Measurements from ENCODE around the gene CD180. TPM values are rescaled to one million over a fixed set of nuclear protein-coding genes. Genes with fewer than 3 reads are reported as not detected.

CD180 gene
- total and polyA plus RNA-seq, 8 donors, result under 0.01 to 2.6 (median 0.37) TPM; not detected in 1

GRCh38 chr5:67243944-67244343 is 47.3 kb upstream of the CD180 start:
- 90 to 95% (median 94%) methylated on average over 4 of the region's 4 CpGs for WGBS, 5 donors
- no peak for DNase-seq
- Histone ChIP-seq H3K27me3 (no peaks in the 10 kb centered on the region), H3K27ac (peak overlapping the region in 1 of 5 donors; percentile 53), H3K4me1 (peaks cover 0 to 36% (median 21%) of the 10 kb centered on the region in 4 donors), H3K4me3 (no peak overlapping the region), H3K36me3 (no peaks in the 10 kb centered on the region), H3K9me3 (no peaks in the 10 kb centered on the region)
- intact Hi-C loops (cut with DNase I; ENCODE audit: low total_unique reads), result no loop called here
- TF ChIP-seq POLR2AphosphoS5 (IDR thresholded peaks at IDR 0.05) (no peak), CTCF (IDR thresholded peaks at IDR 0.05) (no peak), POLR2A (IDR thresholded peaks at IDR 0.05) (no peak), EP300 (IDR thresholded peaks at IDR 0.05) (no peak)

GRCh38 chr5:67243349-67243748 is 46.8 kb upstream of the CD180 start:
- no peak for DNase-seq
- no peaks in the 10 kb centered on the region for H3K9me3 ChIP-seq
- no peaks in the 10 kb centered on the region for H3K36me3 ChIP-seq
- H3K4me3 ChIP-seq, result no peak overlapping the region
- H3K4me1 ChIP-seq, result peaks cover 0 to 31% (median 15%) of the 10 kb centered on the region in 4 donors
- no peaks in the 10 kb centered on the region for H3K27me3 ChIP-seq
- no peak for TF ChIP-seq POLR2AphosphoS5 (IDR thresholded peaks at IDR 0.05)
- no peak for TF ChIP-seq EP300 (IDR thresholded peaks at IDR 0.05)
- H3K27ac ChIP-seq, result no peak overlapping the region
- intact Hi-C loops (cut with DNase I; ENCODE audit: low total_unique reads), result no loop called here
- WGBS, 5 donors, result 78 to 100% (median 89%) methylated on average over 1 of the region's 1 CpG

GRCh38 chr5:67241326-67241725 is 44.7 kb upstream of the CD180 start:
- no peaks in the 10 kb centered on the region for H3K9me3 ChIP-seq
- peak overlapping the region in 1 of 5 donors; percentile 31 for H3K27ac ChIP-seq
- H3K4me3 ChIP-seq, result no peak overlapping the region
- TF ChIP-seq EP300 (IDR thresholded peaks at IDR 0.05) (no peak), POLR2AphosphoS5 (IDR thresholded peaks at IDR 0.05) (no peak), POLR2A (IDR thresholded peaks at IDR 0.05) (no peak), CTCF (IDR thresholded peaks at IDR 0.05) (no peak)
- DNase-seq, result no peak
- H3K27me3 ChIP-seq, result no peaks in the 10 kb centered on the region
- no peaks in the 10 kb centered on the region for H3K36me3 ChIP-seq
- peaks cover 5 to 21% (median 9%) of the 10 kb centered on the region in 4 donors for H3K4me1 ChIP-seq
- intact Hi-C loops (cut with DNase I; ENCODE audit: low total_unique reads), result no loop called here

GRCh38 chr5:67240846-67241245 is 44.2 kb upstream of the CD180 start:
- TF ChIP-seq POLR2A (IDR thresholded peaks at IDR 0.05) (no peak), CTCF (IDR thresholded peaks at IDR 0.05) (no peak), EP300 (IDR thresholded peaks at IDR 0.05) (no peak), POLR2AphosphoS5 (IDR thresholded peaks at IDR 0.05) (no peak)
- H3K4me1 ChIP-seq, result peaks cover 9 to 21% (median 9%) of the 10 kb centered on the region in 4 donors
- no peak overlapping the region for H3K4me3 ChIP-seq
- DNase-seq, result no peak
- 85 to 91% (median 89%) methylated on average over 3 of the region's 3 CpGs for WGBS, 5 donors
- H3K9me3 ChIP-seq, result no peaks in the 10 kb centered on the region
- H3K36me3 ChIP-seq, result no peaks in the 10 kb centered on the region
- H3K27ac ChIP-seq, result peak overlapping the region in 1 of 5 donors; percentile 31
- no peaks in the 10 kb centered on the region for H3K27me3 ChIP-seq
- intact Hi-C loops (cut with DNase I; ENCODE audit: low total_unique reads), result no loop called here

GRCh38 chr5:67240065-67240464 is 43.5 kb upstream of the CD180 start:
- no peaks in the 10 kb centered on the region for H3K27me3 ChIP-seq
- intact Hi-C loops (cut with DNase I; ENCODE audit: low total_unique reads), result no loop called here
- no peaks in the 10 kb centered on the region for H3K9me3 ChIP-seq
- no peak overlapping the region for H3K4me3 ChIP-seq
- no peak overlapping the region for H3K27ac ChIP-seq
- H3K36me3 ChIP-seq, result no peaks in the 10 kb centered on the region
- peaks cover 11 to 22% (median 13%) of the 10 kb centered on the region in 4 donors for H3K4me1 ChIP-seq
- TF ChIP-seq EP300 (IDR thresholded peaks at IDR 0.05), result no peak
- no peak for DNase-seq

All from stomach (tissue), 9 donors.